ENCODE data around the gene WDTC1. TPM values are rescaled to one million over a fixed set of nuclear protein-coding genes. Genes with fewer than 3 reads are reported as not detected.

Gene WDTC1
- total and polyA plus RNA-seq, 2 of the 13 experiments (the other 11 are each of a cell fraction or from before 2014, with no cell fraction given) = 5.5 TPM

DNA sequence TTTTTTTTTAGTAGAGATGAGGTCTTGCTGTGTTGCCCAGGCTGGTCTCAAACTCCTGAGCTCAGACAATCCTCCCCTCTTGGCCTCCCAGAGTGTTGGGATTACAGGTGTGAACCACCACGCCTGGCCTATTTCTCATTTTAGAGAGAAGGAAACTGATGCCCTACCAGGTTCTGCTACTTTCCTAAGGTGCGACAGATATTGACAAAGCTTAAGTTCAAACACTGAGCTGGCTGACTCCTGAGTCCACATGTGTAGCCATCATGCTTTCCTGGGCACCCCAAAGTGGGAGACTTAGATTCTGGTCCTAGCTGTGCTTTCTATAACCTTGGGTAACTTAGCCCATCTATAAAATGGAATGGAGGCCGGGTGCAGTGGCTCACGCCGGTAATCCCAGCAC, 82.4 kb downstream of the WDTC1 start (continued):
- no peak for TF ChIP-seq ARHGAP35 (CRISPR knock-in tag; IDR thresholded peaks at IDR 0.05; ENCODE audit: borderline replicate concordance)

DNA sequence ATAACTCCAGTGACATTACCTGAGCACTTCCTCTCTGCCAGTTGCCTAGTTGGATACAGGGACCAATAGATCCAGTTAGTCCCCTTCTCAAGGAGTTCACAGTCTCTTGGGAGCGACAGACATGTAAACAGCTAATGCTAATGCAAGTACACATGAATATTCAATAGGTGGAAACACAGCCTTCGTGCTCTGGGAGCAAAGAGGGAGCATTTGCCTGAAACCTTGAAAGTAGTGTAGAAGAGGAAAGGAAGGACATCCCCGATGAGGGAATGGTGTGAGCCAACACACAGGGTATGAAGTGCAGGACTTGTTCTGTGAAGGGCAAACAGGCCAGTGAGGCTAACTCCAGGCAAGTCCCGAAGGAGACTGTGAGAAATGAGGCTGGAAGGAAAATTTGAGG, 83.7 kb downstream of the WDTC1 start:
- ATAC-seq (no peak), FAIRE-seq (no peak), DNase-seq (ENCODE audit: low spot score) (no peak)
- H3K27ac ChIP-seq (ENCODE audit: extremely low read length, insufficient read depth, low read length) = no peak overlapping the region
- no peak overlapping the region for H3K9ac ChIP-seq (ENCODE audit: insufficient read depth, low read depth, low read length)
- in situ Hi-C loops (cut with HindIII; ENCODE audit: extremely low pct_ligation_motif_present, low pct_unique_long_range_greater_than_20kb) = no loop called here
- BruUV-seq (replicated peaks) = no TSS peak
- ChIA-PET CTCF (ENCODE audit: low intra/inter-chr PET ratio, low total read pairs) (no interaction called here), POLR2A (no interaction called here)
- TF ChIP-seq, protein P1, sequence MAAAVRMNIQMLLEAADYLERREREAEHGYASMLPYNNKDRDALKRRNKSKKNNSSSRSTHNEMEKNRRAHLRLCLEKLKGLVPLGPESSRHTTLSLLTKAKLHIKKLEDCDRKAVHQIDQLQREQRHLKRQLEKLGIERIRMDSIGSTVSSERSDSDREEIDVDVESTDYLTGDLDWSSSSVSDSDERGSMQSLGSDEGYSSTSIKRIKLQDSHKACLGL (CRISPR knock-in tag; IDR thresholded peaks at IDR 0.05) = no peak
- no peak for TF ChIP-seq ZNF160 (CRISPR knock-in tag; IDR thresholded peaks at IDR 0.05)
- TF ChIP-seq ZSCAN9 (CRISPR knock-in tag; IDR thresholded peaks at IDR 0.05; ENCODE audit: borderline replicate concordance) = no peak
- no peak for TF ChIP-seq RAD21 (CRISPR knock-in tag; IDR thresholded peaks at IDR 0.05)
- TF ChIP-seq ZNF282 (IDR thresholded peaks at IDR 0.05; ENCODE audit: partially characterized antibody) = no peak
- TF ChIP-seq ZNF44 (CRISPR knock-in tag; IDR thresholded peaks at IDR 0.05) = no peak
- TF ChIP-seq ELF3 (CRISPR knock-in tag; IDR thresholded peaks at IDR 0.05) = no peak
- TF ChIP-seq, protein P2, sequence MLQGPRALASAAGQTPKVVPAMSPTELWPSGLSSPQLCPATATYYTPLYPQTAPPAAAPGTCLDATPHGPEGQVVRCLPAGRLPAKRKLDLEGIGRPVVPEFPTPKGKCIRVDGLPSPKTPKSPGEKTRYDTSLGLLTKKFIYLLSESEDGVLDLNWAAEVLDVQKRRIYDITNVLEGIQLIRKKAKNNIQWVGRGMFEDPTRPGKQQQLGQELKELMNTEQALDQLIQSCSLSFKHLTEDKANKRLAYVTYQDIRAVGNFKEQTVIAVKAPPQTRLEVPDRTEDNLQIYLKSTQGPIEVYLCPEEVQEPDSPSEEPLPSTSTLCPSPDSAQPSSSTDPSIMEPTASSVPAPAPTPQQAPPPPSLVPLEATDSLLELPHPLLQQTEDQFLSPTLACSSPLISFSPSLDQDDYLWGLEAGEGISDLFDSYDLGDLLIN (CRISPR knock-in tag; IDR thresholded peaks at IDR 0.05; ENCODE audit: borderline replicate concordance) = no peak
- TF ChIP-seq ZNF260 (CRISPR knock-in tag; IDR thresholded peaks at IDR 0.05; ENCODE audit: borderline replicate concordance, low read depth) = no peak
- TF ChIP-seq ZNF878 (CRISPR knock-in tag; IDR thresholded peaks at IDR 0.05) = no peak
- no peak for TF ChIP-seq ZNF607 (CRISPR knock-in tag; IDR thresholded peaks at IDR 0.05; ENCODE audit: borderline replicate concordance)
- no peak for TF ChIP-seq DNMT3B (CRISPR knock-in tag; conservative IDR thresholded peaks at IDR 0.05)
- TF ChIP-seq HOXA3 (CRISPR knock-in tag; IDR thresholded peaks at IDR 0.05) = no peak
- TF ChIP-seq, protein P3, sequence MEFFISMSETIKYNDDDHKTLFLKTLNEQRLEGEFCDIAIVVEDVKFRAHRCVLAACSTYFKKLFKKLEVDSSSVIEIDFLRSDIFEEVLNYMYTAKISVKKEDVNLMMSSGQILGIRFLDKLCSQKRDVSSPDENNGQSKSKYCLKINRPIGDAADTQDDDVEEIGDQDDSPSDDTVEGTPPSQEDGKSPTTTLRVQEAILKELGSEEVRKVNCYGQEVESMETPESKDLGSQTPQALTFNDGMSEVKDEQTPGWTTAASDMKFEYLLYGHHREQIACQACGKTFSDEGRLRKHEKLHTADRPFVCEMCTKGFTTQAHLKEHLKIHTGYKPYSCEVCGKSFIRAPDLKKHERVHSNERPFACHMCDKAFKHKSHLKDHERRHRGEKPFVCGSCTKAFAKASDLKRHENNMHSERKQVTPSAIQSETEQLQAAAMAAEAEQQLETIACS (CRISPR knock-in tag; IDR thresholded peaks at IDR 0.05) = no peak
- TF ChIP-seq, protein P4, sequence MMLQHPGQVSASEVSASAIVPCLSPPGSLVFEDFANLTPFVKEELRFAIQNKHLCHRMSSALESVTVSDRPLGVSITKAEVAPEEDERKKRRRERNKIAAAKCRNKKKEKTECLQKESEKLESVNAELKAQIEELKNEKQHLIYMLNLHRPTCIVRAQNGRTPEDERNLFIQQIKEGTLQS (CRISPR knock-in tag; IDR thresholded peaks at IDR 0.05) = no peak
- TF ChIP-seq, protein P5, sequence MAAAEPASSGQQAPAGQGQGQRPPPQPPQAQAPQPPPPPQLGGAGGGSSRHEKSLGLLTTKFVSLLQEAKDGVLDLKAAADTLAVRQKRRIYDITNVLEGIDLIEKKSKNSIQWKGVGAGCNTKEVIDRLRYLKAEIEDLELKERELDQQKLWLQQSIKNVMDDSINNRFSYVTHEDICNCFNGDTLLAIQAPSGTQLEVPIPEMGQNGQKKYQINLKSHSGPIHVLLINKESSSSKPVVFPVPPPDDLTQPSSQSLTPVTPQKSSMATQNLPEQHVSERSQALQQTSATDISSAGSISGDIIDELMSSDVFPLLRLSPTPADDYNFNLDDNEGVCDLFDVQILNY (CRISPR knock-in tag; conservative IDR thresholded peaks at IDR 0.05) = no peak
- TF ChIP-seq ZMYM3 (CRISPR knock-in tag; IDR thresholded peaks at IDR 0.05) = no peak
- TF ChIP-seq SYNCRIP (IDR thresholded peaks at IDR 0.05; ENCODE audit: insufficient read depth, low read depth, low read length) = no peak
- no peak for TF ChIP-seq YEATS4 (CRISPR knock-in tag; IDR thresholded peaks at IDR 0.05; ENCODE audit: borderline replicate concordance)
- TF ChIP-seq CENPT (CRISPR knock-in tag; IDR thresholded peaks at IDR 0.05; ENCODE audit: low read depth) = no peak
- no peak overlapping the region for H3K4me3 ChIP-seq (replicated peaks in 1 of 3; ENCODE audit: insufficient read depth in 1 of 3, low read depth in 2 of 3, low read length in 3 of 3)
- peaks cover 8% of the 10 kb centered on the region for H3K79me2 ChIP-seq (ENCODE audit: insufficient read depth, low read length)
- WGBS (ENCODE audit: low lambda C conversion rate) = 1% methylated on average over 4 of the region's 4 CpGs
- H3K36me3 ChIP-seq (replicated peaks in 1 of 2; ENCODE audit: control insufficient read depth in 1 of 2, insufficient read depth in 2 of 2, low read length in 2 of 2) = no peaks in the 10 kb centered on the region
- peaks cover 0 to 19% of the 10 kb centered on the region in 2 experiments; a peak in 2 of 5 replicates for H3K27me3 ChIP-seq (ENCODE audit: control insufficient read depth in 1 of 2, insufficient read depth in 2 of 2, low read length in 2 of 2)
- H3K9me3 ChIP-seq (ENCODE audit: low read length) = no peaks in the 10 kb centered on the region
- H2AFZ ChIP-seq (ENCODE audit: low read length) = no peak overlapping the region
- no peak overlapping the region for H3K4me2 ChIP-seq (ENCODE audit: low read depth, low read length)
- no peaks in the 10 kb centered on the region for H4K20me1 ChIP-seq (ENCODE audit: insufficient read depth, low read length)
- H3K4me1 ChIP-seq (ENCODE audit: insufficient read depth, low read length) = peaks cover 24% of the 10 kb centered on the region
- intact Hi-C loops (cut with micrococcal nuclease; ENCODE audit: unreplicated experiment) = no loop called here
